Natural killer cell (primary cell): ENCODE results near the gene CD99L2. TPM values are rescaled to one million over a fixed set of nuclear protein-coding genes. Genes with fewer than 3 reads are reported as not detected.

Source experiments
- ATAC-seq, 3 donors: fragments of 150-1000 bp in 2 of 3; fragments of 200-7000 bp in 1 of 3; cut with Tn5 transposase; 1 replicate in 1 of 3; 2 replicates in 2 of 3; pipeline ENCODE4 v1.10.0; 2021; ENCODE audit warnings: mild to moderate bottlenecking in 2 of 3, moderate library complexity in 2 of 3
- DNase-seq, 2 donors: peaks; one replicate each; pipeline versions ENCODE4 v3.0.0 to v3.0.0-alpha.2; 2013 to 2021; ENCODE audit warnings: mixed read lengths in 1 of 2
- H3K27ac ChIP-seq: one replicate; pipeline ENCODE4 v1.5.1; 2013; ENCODE audit warnings: mild to moderate bottlenecking, low read length
- H3K27me3 ChIP-seq: one replicate; pipeline ENCODE4 v1.6.1; 2013; ENCODE audit warnings: low read length; ENCODE audit not compliant: control insufficient read depth, insufficient read depth
- H3K36me3 ChIP-seq: one replicate; pipeline ENCODE4 v1.6.1; 2013; ENCODE audit warnings: low read length; ENCODE audit not compliant: control insufficient read depth, insufficient read depth
- H3K4me1 ChIP-seq: one replicate; pipeline ENCODE4 v1.6.1; 2013; ENCODE audit warnings: low read length; ENCODE audit not compliant: control insufficient read depth, insufficient read depth
- H3K4me3 ChIP-seq: one replicate; pipeline ENCODE4 v1.5.1; 2013; ENCODE audit warnings: low read length
- H3K9me3 ChIP-seq: one replicate; pipeline ENCODE4 v1.6.1; 2013; ENCODE audit warnings: low read length; ENCODE audit not compliant: control insufficient read depth, insufficient read depth
- H3K27ac Mint-ChIP-seq, 2 donors: one replicate each; pipeline ENCODE4 v1.8.0; 2022; ENCODE audit warnings: mild to moderate bottlenecking in 2 of 2, mixed read lengths in 2 of 2, moderate library complexity in 1 of 2
- H3K27me3 Mint-ChIP-seq, 2 donors: one replicate each; pipeline ENCODE4 v1.8.0; 2022; ENCODE audit warnings: low read depth in 2 of 2, mixed read lengths in 2 of 2
- H3K36me3 Mint-ChIP-seq: one replicate; pipeline ENCODE4 v1.8.0; 2022; ENCODE audit warnings: mixed read lengths
- H3K4me1 Mint-ChIP-seq, 2 donors: one replicate each; pipeline ENCODE4 v1.8.0; 2022; ENCODE audit warnings: mixed read lengths in 2 of 2
- H3K4me3 Mint-ChIP-seq: one replicate; pipeline ENCODE4 v1.8.0; 2022; ENCODE audit warnings: mild to moderate bottlenecking, moderate library complexity, mixed read lengths
- H3K9me3 Mint-ChIP-seq, 2 donors: one replicate each; pipeline ENCODE4 v1.8.0; 2022; ENCODE audit warnings: mixed read lengths in 2 of 2
- CTCF ChIP-seq: fragments of 200-600 bp; IDR thresholded peaks from one replicate; pipeline ENCODE4 v1.8.0; 2022; ENCODE audit warnings: antibody characterized with exemption
- WGBS: methylation state at CpG from one replicate; pipeline ENCODE4 v1.1.7; 2013; ENCODE audit warnings: missing lambda C conversion rate; ENCODE audit not compliant: insufficient coverage; 5-methylcytosine and 5-hydroxymethylcytosine counted together
- intact Hi-C: fragments of 100-400 bp; cut with micrococcal nuclease; formaldehyde crosslinking; loops from one replicate; pipeline ENCODE4 v1.14.2; 2022
- total RNA-seq, 4 donors: library from RNA; stranded (reverse); fragments of 120-200 nt in 1 of 4; gene quantifications; one replicate each; pipeline versions ENCODE4 v1.2.3 to v1.2.4, GENCODE V29; 2013 to 2022

The CD99L2 gene
- total RNA-seq, 3 donors from 2014 or later (not counting 1 experiment from before 2014, with no cell fraction given) = 13.1 to 18.0 (median 15.7) TPM

GRCh38 chrX:150777328-150777992 is 121.0 kb downstream of the CD99L2 start:
- no peak overlapping the region for H3K27ac Mint-ChIP-seq
- DNase-seq (no peak), ATAC-seq (no peak)
- H3K27ac ChIP-seq = no peak overlapping the region
- no peaks in the 10 kb centered on the region for H3K4me1 ChIP-seq
- no peaks in the 10 kb centered on the region for H3K9me3 Mint-ChIP-seq
- H3K4me3 ChIP-seq = no peak overlapping the region
- intact Hi-C loops = no loop called here
- H3K36me3 Mint-ChIP-seq = no peaks in the 10 kb centered on the region
- TF ChIP-seq CTCF = no peak
- WGBS = 96% methylated on average over 12 of the region's 18 CpGs
- H3K27me3 Mint-ChIP-seq = no peaks in the 10 kb centered on the region
- H3K36me3 ChIP-seq = no peaks in the 10 kb centered on the region
- H3K9me3 ChIP-seq = no peaks in the 10 kb centered on the region
- no peak overlapping the region for H3K4me3 Mint-ChIP-seq
- H3K27me3 ChIP-seq = no peaks in the 10 kb centered on the region
- H3K4me1 Mint-ChIP-seq = peaks cover 0 to 2% of the 10 kb centered on the region in 2 donors

GRCh38 chrX:150775569-150776350 is 122.7 kb downstream of the CD99L2 start:
- H3K36me3 Mint-ChIP-seq = no peaks in the 10 kb centered on the region
- no peak overlapping the region for H3K27ac Mint-ChIP-seq
- ATAC-seq (no peak), DNase-seq (no peak)
- Histone ChIP-seq H3K27ac (no peak overlapping the region), H3K27me3 (no peaks in the 10 kb centered on the region), H3K9me3 (no peaks in the 10 kb centered on the region), H3K36me3 (no peaks in the 10 kb centered on the region), H3K4me1 (peaks cover 4% of the 10 kb centered on the region), H3K4me3 (no peak overlapping the region)
- H3K27me3 Mint-ChIP-seq = no peaks in the 10 kb centered on the region
- intact Hi-C loops = no loop called here
- no peak overlapping the region for H3K4me3 Mint-ChIP-seq
- 94% methylated on average over 12 of the region's 18 CpGs for WGBS
- no peaks in the 10 kb centered on the region for H3K9me3 Mint-ChIP-seq
- H3K4me1 Mint-ChIP-seq = peaks cover 0 to 7% of the 10 kb centered on the region in 2 donors
- no peak for TF ChIP-seq CTCF

GRCh38 chrX:150774798-150775568 is 123.5 kb downstream of the CD99L2 start:
- Mint-ChIP-seq H3K27me3 (no peaks in the 10 kb centered on the region), H3K4me3 (no peak overlapping the region), H3K36me3 (no peaks in the 10 kb centered on the region), H3K9me3 (no peaks in the 10 kb centered on the region), H3K4me1 (peaks cover 0 to 7% of the 10 kb centered on the region in 2 donors), H3K27ac (no peak overlapping the region)
- ATAC-seq (no peak), DNase-seq (no peak)
- 96% methylated on average over 14 of the region's 14 CpGs for WGBS
- no peak overlapping the region for H3K4me3 ChIP-seq
- no peaks in the 10 kb centered on the region for H3K36me3 ChIP-seq
- H3K9me3 ChIP-seq = no peaks in the 10 kb centered on the region
- H3K27me3 ChIP-seq = no peaks in the 10 kb centered on the region
- TF ChIP-seq CTCF = no peak
- no peak overlapping the region for H3K27ac ChIP-seq
- intact Hi-C loops = no loop called here
- peaks cover 4% of the 10 kb centered on the region for H3K4me1 ChIP-seq
